GM18502 (cell line): Measurements from ENCODE around the gene APOL3.
"Not testable (repeated sequence)": the region's sequence is repeated elsewhere in the genome, so short reads cannot be mapped to it uniquely, and the experiment has no call there.

Source experiments
- ATAC-seq: cut with Tn5 transposase; IDR thresholded peaks from one replicate; pipeline ENCODE4 v1.9.1; 2021; ENCODE audit warnings: mild to moderate bottlenecking; ENCODE audit not compliant: unreplicated experiment, poor library complexity

APOL3 gene

DNA sequence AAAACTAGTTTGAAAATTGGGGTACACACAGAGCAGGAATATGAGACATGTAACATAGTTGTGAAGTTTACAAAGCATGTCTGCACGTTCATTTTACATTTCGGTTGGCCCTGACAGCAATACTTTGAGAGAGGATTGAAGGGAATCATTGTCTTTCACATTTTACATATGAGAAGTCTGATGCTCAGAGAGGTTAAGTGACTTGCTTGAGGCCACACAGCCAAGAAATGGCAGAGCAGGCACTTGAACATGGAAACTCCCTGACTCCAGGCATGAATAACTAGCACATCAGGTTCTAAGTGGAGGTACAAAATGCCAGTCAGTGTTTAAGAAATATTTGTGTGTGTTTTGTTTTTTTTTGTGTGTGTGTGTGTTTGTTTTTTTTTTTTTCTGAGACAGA, 53.6 kb downstream of the APOL3 start:
- no peak for ATAC-seq

DNA sequence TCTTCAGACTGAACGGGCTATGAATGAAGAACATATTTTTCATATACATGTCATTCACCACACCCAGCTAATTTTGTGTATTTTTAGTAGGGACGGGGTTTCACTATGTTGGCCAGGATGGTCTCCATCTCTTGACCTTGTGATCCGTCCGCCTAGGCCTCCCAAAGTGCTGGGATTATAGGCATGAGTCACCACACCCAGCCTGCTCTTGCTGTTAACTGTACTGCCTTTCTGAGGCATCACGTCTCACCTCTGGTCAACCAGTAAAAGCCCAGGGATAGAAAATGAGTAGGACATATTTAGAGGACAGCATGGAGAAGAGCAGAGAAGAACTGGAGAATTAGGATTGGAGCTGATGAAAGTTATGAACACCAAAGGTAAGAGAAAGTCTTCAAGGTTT, 55.6 kb downstream of the APOL3 start:
- no peak for ATAC-seq

DNA sequence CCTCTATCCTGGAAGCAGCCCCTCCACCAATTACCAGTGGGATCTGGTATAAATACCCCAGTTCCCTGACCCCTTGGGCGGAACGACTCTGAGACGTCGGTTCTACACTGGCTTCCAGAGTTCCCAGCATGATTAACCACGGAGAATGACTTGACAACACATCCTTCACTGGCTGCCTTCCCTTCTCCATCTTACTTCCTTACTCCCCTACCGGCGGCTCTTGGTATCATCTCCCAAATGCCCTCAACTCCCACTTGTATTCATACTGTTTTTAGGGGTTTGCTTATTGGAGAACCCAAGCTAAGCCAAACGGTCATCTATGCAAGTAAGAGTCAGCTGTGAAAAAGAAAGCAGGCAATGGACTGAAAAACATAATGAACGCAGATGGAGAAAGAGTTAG, 56.1 kb downstream of the APOL3 start:
- no peak for ATAC-seq

DNA sequence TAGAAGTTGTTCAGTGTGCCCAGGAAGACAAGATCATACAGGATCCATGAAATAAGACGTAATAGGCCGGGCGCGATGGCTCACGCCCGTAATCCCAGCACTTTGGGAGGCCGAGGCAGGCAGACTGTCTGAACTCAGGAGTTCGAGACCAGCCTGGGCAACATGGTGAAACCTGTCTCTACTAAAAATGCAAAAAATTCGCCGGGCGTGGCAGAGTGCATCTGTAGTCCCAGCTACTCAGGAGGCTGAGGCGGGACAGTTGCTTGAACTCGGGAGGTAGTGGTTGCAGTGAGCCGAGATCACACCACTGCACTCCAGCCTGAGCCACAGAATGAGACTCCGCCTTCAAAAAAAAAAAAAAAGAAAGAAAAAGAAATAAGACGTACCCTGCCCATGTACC, 56.7 kb downstream of the APOL3 start:
- no peak for ATAC-seq

- ATAC-seq, result no peak
Observed at GRCh38 chr22:36102995-36103394, 57.6 kb downstream of the APOL3 start.

GRCh38 chr22:36101756-36102155, 58.8 kb downstream of the APOL3 start:
- no peak for ATAC-seq

GRCh38 chr22:36100908-36101307, 59.6 kb downstream of the APOL3 start:
- not testable (repeated sequence) for ATAC-seq

GRCh38 chr22:36100134-36100824, 60.3 kb downstream of the APOL3 start:
- ATAC-seq, result no peak

DNA sequence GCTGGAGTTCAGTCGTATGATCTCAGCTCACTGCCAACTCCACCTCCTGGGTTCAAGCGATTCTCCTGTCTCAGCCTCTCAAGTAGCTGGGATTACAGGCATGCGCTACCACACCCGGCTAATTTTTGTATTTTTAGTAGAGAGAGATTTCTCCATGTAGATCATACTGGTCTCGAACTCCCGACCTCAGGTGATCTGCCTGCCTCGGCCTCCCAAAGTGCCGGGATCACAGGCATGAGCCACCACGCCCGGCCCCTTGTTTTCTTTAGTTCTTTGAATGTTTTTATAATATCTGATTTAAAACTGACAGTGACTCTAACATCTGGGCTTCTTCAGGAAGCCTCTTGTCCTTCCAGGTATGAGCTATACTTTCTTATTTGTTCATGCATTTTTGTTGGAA, 61.0 kb downstream of the APOL3 start:
- not testable (repeated sequence) for ATAC-seq

DNA sequence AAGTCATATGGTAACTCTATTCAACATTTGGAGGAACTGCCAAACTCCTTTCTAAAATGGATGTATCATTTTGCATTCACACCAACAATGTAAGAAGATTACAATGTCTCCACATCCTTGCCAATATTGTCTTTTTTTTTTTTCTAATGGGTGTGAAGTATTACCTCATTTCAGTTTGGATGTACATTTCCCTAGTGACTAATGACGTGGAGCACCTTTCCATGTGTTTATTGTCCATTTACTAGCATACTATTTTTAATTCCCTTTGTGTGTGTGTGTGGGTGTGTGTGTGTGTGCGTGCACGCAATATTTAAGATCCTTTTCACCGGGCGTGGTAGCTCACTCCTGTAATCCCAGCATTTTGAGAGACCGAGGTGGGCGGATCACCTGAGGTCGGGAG, 62.7 kb downstream of the APOL3 start:
- ATAC-seq, result no peak

DNA sequence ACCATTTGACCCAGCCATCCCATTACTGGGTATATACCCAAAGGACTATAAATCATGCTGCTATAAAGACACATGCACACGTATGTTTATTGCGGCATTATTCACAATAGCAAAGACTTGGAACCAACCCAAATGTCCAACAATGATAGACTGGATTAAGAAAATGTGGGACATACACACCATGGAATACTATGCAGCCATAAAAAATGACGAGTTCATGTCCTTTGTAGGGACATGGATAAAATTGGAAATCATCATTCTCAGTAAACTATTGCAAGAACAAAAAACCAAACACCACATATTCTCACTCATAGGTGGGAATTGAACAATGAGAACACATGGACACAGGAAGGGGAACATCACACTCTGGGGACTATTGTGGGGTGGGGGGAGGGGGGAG, 69.8 kb downstream of the APOL3 start:
- not testable (repeated sequence) for ATAC-seq
